Measurements from ENCODE around the gene KCNIP4.
A peak's percentile ranks its signal among the peaks of the same experiment; 100 is the strongest.
"Not testable (repeated sequence)": the region's sequence is repeated elsewhere in the genome, so short reads cannot be mapped to it uniquely, and the experiment has no call there.

Gene KCNIP4

DNA sequence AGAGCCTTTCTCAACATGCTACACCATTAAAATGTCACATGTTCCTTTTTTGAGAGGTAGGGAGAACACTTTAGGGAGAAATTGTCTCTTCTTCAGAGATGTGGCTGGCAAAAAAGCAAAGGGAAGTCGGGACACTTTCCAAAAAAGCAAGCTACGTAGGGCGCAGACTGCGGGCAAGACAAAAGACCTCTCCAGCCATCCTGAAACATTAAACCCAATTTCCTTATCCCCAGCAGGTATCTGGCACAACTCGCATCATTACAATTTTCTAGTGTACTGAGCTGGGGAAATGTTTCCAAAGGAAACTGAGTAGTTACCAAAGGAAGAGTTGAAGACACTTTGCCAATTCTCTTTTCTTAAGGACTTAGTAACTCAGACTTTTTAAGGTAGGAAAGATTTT lies 1132.3 kb downstream of the KCNIP4 start:
- DNase-seq: no peak

DNA sequence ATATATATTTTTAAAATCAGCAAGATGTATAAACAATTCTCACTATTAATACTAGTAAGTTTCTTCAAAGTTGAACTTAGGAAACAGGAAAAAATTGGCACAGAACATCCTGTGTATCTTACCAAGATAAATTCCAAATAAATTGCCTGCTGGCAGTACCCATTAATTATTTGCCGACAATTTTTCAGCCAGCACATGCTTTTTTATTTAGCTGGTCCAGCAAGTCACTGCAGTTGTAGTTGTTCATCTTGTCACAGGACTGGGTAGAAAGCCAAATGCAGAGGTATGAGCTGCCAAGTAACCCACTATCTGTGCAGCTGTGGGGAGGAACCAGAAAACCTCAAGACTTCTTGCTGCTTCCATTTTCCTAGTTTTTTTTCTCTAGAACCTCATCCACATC lies 1134.9 kb downstream of the KCNIP4 start:
- no peak for DNase-seq

DNA sequence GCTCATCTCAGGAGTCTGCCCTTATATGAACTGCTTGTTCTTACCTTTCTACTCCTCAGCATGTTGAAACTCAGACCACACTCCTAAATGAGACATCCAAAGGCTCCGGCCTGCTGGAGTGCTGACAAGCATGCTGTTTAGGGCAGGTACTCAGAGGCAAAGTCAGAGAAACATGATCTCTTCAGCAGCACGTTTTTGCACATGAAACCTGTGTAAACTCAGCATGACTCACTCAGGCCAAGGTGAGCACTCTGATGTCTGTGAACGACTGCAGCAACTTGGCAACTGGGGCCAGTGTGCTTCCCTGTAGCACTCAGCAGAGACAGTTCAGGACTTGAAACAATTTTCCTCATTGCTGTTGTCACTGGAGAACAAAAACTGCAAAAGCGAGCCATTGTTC lies 1138.8 kb downstream of the KCNIP4 start:
- DNase-seq: no peak

DNA sequence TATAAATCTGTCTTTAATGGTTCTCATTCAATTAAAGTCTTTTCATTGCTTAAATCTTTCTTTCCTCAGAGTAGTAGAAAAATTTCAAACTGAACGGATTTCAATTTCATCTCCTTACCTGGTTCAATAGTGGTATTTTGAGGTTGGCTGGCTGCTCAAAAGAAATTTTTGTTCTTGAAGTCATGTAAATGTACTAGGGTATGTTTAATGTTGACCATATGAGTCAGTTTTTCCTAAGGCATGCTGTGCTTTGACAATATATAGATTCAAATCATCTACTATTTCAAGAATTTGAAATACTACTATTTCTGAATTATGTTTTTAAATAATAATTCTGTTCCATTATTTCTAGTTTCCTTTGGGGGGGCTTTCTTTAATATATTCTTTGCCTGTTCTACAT lies 1142.9 kb downstream of the KCNIP4 start:
- DNase-seq: no peak

DNA sequence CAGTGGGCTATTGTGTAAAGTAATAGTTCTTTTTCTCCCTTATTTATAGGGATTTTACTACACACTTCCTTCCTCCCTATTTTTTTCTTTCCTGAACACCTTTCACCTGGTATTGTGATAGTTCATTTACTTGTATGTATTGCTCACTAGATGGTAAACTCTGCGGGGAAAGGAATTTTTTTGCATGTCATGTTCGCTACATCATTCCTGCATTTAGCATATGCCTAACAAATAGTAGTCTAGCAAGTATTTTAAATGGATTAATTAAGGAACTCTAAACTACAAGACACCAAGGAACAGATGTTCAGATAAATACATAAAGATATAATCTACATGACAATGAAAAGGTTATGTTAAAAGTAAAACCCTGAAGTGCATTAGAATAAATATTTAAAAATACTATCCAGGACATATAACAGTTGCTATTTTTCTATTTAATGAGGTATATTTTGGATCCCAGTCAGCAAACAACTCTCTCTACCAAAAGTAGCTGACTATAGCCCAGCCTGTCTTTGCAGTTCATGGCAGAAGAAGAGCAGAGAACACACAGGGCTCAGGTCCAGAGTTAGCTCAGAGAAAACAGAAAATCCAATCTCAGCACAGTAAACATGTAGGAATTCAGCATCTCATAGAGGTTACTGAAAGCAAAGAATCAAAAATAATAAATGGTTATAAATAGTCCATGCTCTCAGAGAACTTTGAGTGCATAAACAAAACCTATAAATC lies 1160.5 kb downstream of the KCNIP4 start:
- no peak for DNase-seq

DNA sequence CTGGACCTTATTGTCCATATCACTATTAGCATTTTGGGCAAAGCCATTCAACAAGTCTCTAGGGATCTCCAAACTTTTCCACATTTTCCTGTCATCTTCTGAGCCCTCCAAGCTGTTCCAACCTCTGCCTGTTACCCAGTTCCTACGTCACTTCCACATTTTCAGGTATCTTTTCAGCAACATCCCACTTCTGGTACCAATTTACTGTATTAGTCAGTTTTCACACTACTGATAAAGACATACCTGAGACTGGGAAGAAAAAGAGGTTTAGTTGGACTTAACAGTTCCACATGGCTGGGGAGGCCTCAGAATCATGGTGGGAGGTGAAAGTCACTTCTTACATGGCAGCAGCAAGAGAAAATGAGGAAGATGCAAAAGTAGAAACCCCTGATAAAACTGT lies 1165.4 kb downstream of the KCNIP4 start:
- DNase-seq: not testable (repeated sequence)

DNA sequence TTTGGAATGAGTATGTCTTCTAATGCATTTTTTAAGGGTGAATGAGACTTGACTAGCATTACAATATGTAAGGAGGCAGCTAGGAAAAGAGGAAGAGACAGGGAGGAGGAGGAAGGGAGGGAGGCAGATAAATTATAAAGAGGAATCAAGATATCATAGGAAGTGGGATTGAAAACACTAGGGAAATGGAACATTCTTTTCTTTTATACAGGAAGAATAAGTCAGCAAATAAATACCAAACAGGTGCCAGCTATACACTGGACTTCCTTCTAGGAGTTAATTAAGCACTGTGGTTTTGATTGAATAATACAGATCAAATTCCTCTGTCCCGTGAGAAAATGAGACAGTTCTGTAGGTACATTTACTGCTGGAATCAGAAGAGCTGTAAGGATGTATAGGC lies 1169.7 kb downstream of the KCNIP4 start:
- DNase-seq: no peak

DNA sequence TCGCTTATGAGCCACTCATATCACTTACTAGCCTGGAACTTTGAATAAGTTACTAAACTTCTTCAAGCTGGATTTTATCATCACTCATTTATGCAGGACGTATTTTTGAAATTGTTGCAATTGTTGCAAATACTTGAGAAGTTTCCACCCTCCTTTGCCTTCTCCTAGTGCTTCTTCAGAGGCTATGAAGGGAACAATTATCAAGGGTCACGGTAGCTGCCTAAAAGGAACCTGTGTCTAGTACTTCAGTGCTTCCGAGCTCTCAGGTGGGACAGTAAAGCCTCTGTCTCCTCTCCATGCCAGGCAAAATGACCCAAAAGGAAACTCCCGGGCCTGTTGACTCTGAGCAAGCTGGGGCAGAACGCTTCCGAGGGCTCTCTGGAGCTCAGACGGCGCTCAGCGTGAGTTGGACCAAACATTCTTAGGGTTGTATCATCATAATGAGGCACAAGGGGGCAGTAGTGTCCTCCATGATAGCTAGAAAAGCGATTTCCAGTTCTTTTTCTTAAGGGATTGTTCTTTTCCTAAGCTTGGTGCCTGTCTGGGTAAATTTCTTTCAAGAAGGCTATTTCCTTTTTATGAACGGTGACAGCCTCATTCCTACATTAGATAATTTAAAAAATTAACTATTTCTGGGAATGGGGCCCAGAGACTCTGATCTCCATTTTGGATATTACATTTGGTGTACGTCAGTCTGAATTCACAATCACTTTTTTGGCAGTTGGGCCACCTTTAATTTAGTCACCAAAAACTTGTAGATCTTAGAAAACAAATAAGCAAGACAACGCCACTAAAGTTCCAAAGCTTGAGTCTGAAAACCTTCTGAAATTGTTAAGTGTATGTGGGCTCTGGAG lies 1175.2 kb downstream of the KCNIP4 start:
- peak; percentile 29 for DNase-seq

DNA sequence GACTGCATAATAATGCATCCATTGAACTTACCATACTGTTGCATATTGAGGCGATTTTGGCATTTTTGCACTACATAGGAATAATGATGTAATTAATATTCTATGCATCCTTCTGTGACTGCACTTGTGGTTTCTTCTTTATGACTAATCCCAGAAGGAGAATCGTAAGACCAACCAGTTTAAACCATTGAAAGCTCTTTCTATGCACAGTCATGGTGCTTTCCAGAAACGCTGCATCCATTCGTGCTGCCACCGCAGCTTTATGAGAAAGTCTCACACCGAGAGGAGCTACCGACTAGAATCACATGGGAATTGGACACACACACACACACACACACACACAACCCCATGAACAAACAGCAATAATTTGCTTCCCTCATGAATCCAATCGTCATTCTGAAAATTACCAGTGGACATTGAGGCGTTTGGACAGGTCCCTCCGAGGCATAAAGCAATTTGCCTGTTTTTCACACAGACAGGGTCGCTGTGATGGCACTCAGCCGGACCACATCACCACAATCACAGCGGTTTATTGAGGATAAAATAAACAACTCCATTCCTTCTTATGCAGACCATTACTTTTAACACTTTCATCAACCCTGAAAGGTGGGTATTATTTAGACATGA lies 1184.1 kb downstream of the KCNIP4 start:
- DNase-seq: no peak

DNA sequence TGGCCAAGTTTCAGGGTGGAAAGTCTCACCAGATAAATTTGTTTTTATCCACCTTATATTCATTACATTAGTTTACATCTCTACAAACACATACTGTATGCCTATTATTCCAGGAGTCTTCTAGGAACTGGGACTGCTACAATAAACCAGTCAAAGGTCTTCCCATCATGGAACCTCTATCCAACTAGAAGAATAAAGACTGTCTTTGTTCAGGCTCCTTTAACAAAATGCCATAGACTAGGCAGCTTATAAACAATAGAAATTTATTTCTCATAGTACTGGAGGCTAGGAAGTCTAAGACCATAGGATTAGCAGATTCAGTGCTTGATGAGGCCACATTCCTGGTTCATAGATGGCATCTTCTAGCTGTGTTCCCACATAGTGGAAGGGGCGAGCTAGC lies 1186.7 kb downstream of the KCNIP4 start:
- no peak for DNase-seq

DNA sequence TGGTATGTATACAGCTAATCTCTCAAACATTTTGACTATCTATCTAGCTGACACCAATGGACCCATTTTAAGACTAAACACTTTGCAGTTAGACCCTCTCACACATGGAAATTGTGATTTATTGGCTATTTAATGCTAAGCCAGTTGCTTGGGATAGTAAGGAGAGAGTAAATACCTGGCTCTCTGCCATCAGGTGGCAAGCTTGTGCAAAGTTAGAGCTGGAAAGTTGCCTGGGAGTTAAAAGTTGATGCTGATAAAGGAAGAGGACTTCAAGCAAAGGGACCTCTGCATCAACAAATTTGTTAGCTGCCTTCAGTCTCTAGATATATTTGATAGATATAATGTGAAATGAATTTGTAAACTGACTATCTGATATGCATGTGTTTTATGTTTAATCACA lies 1187.2 kb downstream of the KCNIP4 start:
- DNase-seq: no peak

DNA sequence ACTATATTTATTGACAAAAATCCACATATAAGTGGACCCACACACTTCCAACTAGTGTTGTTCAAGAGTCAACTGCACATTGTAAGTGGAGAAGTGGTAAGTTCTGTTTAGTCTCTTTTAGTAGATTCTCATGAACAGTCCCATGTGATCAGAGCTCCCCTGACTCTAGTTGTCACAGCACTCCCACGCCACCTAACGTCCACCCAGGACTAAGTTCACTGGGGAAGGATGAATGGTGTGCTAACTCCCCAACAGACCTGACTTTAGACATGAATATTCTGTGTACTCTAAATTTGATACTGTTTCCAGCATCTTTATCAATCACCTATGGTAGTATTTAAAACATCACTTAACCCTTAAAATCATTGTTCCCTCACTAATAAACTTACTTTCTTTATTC lies 1188.5 kb downstream of the KCNIP4 start:
- DNase-seq: no peak

DNA sequence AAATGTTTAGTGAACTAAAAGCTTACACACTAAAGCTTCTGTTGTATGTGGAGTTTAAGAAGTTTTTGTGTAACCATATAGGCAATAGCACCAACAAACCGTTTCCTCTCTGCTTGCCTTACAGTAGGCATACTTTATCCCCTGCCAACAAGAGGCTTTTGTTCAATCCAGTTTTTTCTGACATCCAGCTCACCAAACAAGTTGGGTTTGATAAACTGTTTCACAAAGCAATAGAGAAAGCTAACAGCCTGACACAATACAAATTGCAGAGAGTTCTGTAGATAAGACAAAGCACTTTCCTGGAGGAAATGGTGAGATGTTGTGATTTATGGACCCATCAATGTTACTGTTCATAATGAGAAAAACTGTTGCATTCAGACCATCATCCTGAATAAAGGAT lies 1194.5 kb downstream of the KCNIP4 start:
- DNase-seq: no peak

DNA sequence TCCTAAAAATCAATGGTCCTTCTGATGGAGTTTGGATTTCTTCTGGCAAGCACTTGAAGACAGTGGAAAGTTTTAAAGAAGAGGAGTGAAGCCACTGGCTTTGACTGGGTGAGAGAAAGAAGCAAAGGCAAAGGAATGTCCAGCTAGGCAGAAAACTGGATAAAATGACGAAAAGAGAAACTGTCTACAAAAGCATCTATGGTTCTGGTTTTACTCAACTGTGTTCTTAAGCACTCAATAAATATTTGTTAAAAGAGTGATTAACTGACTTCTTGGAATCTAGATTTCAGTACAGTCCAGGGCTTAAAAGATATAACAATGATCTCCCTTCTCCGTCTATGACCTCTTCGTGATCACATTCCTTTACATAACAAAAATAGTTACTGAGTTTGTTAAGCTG lies 1195.9 kb downstream of the KCNIP4 start:
- no peak for DNase-seq

DNA sequence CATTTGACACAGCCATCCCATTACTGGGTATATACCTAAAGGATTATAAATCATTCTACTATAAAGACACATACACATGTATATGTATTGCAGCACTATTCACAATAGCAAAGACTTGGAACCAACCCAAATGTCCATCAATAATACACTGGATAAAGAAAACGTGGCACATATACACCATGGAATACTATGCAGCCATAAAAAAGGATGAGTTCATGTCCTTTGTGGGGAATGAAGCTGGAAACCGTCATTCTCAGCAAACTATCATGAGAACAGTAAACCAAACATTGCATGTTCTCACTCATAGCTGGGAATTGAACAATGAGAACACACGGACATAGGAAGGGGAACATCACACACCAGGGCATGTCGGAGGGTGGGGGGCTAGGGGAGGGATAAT lies 1202.6 kb downstream of the KCNIP4 start:
- not testable (repeated sequence) for DNase-seq

DNA sequence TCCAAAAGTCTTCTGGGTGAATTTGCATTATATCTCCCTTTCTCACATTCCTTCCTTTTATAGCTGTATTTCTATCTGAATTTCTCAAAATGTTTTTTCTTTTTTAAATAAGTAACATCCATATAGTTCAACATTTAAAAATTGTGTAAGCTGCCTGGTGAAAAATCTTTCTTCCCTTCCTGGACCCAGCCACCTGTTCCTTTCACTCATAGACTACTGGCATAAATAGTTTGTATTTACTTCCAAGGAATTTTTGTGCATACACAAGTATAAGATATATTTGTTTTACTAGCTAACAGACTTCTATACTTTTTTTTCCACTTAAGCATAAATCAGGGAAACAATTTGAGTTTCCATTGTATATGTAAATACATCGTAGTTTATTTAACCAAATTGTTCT lies 1212.6 kb downstream of the KCNIP4 start:
- DNase-seq: no peak

DNA sequence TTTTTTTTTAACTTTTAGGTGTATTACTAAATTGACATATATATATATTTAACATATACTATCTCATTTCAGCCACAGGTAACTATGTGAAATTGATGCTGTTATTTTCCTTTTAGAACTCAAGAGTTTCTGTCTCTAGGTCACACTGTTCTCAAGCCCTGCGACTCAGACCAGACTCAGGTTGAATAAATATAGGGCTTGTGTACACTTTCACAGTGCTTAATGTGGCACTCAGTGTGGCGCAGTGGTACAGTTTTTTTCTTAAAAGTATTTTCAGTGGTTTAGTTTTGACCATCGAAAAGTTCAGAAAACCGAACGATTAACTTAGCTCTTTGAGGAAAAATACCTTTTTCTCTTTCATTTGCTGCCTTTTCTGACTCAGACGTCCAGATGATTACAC lies 1223.7 kb downstream of the KCNIP4 start:
- DNase-seq: no peak

DNA sequence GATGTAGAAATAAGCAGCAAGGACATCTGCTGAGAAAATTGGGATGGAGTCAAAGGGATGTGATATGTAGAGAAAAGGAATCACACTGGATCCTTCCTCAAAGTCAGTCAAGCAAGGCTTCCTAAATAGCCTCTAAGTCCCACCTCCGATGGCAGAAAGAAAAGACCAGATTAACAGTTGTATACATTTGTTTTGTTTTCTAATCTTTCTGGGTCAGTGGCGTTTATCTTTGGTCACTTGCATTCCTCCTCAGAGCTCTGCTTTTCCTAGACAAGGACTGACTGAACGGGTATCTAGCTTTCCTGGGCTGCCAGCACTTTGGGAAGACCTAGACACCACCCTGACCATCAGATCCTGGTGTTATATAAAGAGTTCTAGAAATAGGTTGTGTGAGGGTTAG lies 1225.1 kb downstream of the KCNIP4 start:
- no peak for DNase-seq

DNA sequence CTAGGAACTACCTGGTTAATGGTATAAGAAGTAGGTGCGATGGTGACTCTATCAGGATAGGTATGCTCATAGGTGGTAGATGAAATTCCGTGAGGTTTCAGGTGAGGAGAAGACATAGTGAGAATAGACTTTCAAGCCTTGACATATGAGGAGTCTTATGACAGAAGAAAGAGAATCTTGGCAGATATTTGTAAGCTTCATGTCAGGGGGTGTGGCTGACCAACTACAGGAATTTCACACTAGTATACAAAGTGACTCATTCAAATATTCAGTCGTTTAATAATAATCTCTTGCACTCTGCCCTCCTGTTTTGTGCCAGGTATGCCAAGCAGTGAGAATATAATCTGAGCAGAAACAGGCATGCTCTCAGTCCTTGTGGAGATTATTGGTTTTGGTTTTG lies 1225.6 kb downstream of the KCNIP4 start:
- DNase-seq: no peak

DNA sequence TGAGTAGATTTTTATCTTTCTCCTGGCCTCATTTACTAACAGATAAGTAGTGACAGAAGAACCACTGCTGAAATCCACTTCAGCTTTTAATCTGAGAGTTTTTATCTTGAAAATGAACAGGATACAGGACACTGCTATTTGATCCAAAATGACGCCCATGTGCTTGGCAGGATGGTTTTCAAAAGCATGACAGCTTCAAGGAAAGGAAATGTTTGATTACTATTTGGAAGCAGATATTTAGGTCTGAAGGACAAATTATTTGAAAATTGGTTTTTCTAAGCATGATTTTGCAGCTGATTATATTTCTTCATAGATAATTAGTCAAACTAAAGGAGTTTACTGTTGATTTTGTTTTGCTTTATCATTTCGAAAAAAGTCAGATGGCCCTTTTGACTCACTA lies 1237.2 kb downstream of the KCNIP4 start:
- DNase-seq: no peak

DNA sequence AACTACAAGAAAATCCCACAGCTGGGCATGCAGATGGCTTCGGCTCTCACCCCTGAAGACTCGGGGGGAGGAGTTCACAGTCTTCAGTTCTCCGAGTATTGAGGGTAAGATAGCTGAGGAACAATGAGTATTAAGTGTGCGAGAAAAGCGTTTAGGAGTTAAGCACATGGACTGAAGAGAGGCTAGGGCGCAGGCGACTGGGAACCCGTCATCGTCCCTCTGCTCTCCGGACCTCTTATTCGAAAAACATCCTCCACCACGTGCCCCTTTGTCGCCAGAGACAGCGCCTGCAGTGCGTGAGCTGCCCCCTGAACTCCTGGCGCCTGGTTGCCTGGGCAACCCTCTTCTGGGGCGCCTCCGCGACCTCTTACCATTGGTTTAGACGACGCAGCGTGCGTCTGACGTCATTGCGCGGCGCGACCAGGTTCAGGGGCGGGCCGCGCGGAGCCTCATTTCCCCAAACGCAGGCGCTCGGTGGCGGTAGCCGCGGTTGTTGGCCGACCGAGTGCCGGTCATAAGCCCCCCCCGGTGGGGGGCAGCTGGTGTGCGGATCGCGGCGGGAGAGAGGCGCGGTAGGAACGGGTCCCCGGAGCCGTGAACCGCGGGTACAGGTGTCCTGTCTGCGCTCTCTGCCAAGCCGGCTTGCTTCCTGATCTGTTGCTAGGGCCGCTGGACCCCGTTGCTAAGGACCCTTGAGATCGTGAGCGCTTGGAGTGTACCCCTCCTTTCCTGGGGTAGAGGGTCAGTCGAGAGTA lies 1248.4 kb downstream of the KCNIP4 start, which contains the start of gene PACRGL:
Gene PACRGL, plus strand, starts transcription at position 452 of the 755 bp plus-strand sequence. CDS start 4,024 bp downstream, outside the sequence.
- DNase-seq: peak; percentile 88

DNA sequence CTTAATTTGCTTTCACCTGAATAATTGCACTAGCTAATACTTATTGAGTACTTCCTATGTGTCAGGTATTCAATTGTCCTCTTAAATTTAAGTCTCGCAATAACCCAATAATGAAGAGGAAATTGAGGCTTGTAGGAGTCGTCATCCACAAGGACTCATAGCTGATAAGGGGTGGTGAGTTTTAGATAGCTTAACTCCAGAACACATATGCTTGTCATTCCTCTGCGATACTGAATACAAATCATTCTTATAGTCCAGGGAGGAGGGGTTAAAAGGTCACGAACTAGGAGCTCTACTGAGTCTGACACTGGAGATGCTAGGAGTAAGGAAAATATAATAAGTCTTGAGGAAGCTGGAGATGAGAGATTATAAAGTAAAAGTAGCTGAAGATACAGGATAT lies 1249.8 kb downstream of the KCNIP4 start:
- DNase-seq: no peak

DNA sequence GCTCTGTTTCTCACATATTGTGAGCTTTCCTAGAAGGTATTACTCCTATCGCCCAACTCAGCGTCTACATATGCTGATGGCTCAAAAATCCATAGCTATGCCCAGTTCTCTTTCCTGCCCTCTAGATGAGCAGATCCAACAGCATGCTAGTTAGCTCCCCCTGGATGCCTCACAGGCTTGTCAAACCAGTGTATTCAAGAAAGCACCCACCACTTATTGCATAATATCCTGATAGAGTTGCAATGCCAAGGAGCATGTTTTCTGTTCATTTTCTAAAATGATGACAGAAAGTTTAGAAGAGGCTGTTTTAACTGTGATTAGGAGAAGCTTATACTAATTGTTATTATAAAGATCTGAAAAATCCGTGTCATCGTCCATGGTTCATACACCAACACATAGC lies 1250.2 kb downstream of the KCNIP4 start:
- no peak for DNase-seq
